ENCODE results near the gene LYSMD2. TPM values are rescaled to one million over a fixed set of nuclear protein-coding genes. Genes with fewer than 3 reads are reported as not detected.

LYSMD2 gene
- polyA plus RNA-seq, 1 experiment = 3.4 TPM

GRCh38 chr15:51677452-51677851 is 60.0 kb downstream of the LYSMD2 start:
- Histone ChIP-seq H3K4me3 (ENCODE audit: low read depth, low read length) (no peak overlapping the region), H3K36me3 (ENCODE audit: control insufficient read depth, insufficient read depth, low read length) (no peaks in the 10 kb centered on the region), H3K27me3 (ENCODE audit: control insufficient read depth, insufficient read depth, low read length) (peaks cover 2% of the 10 kb centered on the region; the same call in 1 of the 2 replicates)
- no peak for TF ChIP-seq CTCF (IDR thresholded peaks at IDR 0.05; ENCODE audit: insufficient read depth, low read depth, low read length)
- ChIA-PET POLR2A (no interaction called here), CTCF (no interaction called here)
- no peak for DNase-seq (ENCODE audit: low read depth)

GRCh38 chr15:51677021-51677420 is 60.4 kb downstream of the LYSMD2 start:
- Histone ChIP-seq H3K36me3 (ENCODE audit: control insufficient read depth, insufficient read depth, low read length) (no peaks in the 10 kb centered on the region), H3K27me3 (ENCODE audit: control insufficient read depth, insufficient read depth, low read length) (peaks cover 2% of the 10 kb centered on the region; the same call in 1 of the 2 replicates), H3K4me3 (ENCODE audit: low read depth, low read length) (no peak overlapping the region)
- POLR2A ChIA-PET = no interaction called here
- no peak for DNase-seq (ENCODE audit: low read depth)
- CTCF ChIA-PET = no interaction called here
- TF ChIP-seq CTCF (IDR thresholded peaks at IDR 0.05; ENCODE audit: insufficient read depth, low read depth, low read length) = no peak

- no peaks in the 10 kb centered on the region for H3K27me3 ChIP-seq (ENCODE audit: control insufficient read depth, insufficient read depth, low read length)
- ChIA-PET POLR2A (no interaction called here), CTCF (interaction anchor here (1.4 kb wide), 1 partner anchor 25 kb away, joined by 4 read pairs; no protein-coding TSS in a partner anchor)
Measured at GRCh38 chr15:51675234-51675633, 62.2 kb downstream of the LYSMD2 start.

More at GRCh38 chr15:51675234-51675633, 62.2 kb downstream of the LYSMD2 start:
- no peak for TF ChIP-seq CTCF (IDR thresholded peaks at IDR 0.05; ENCODE audit: insufficient read depth, low read depth, low read length)
- DNase-seq (ENCODE audit: low read depth) = no peak
- Histone ChIP-seq H3K4me3 (ENCODE audit: low read depth, low read length) (no peak overlapping the region), H3K36me3 (ENCODE audit: control insufficient read depth, insufficient read depth, low read length) (no peaks in the 10 kb centered on the region)

Other genes starting within 250 kb of the LYSMD2 start
- gene DMXL2, start 114.9 kb downstream of the LYSMD2 start, polyA plus RNA-seq (2011; rRNA removed) = 3.8 and 9.1 TPM in 2 replicates
- gene SCG3, start 56.2 kb downstream of the LYSMD2 start, polyA plus RNA-seq (2011; rRNA removed) = not detected in 2 replicates
- gene TMOD2, start 13.9 kb upstream of the LYSMD2 start, polyA plus RNA-seq (2011; rRNA removed) = 1.1 and 2.2 TPM in 2 replicates
- 5.8 and 16.5 TPM in 2 replicates for gene TMOD3, start 92.0 kb upstream of the LYSMD2 start, polyA plus RNA-seq (2011; rRNA removed)
- gene LEO1, start 234.1 kb upstream of the LYSMD2 start, polyA plus RNA-seq (2011; rRNA removed) = 1.3 and 4.5 TPM in 2 replicates